Measurements from ENCODE around the gene NME3. TPM values are rescaled to one million over a fixed set of nuclear protein-coding genes. Genes with fewer than 3 reads are reported as not detected.

The NME3 gene
- polyA plus RNA-seq, 10 donors: 11.2 to 33.1 (median 17.3) TPM

DNA sequence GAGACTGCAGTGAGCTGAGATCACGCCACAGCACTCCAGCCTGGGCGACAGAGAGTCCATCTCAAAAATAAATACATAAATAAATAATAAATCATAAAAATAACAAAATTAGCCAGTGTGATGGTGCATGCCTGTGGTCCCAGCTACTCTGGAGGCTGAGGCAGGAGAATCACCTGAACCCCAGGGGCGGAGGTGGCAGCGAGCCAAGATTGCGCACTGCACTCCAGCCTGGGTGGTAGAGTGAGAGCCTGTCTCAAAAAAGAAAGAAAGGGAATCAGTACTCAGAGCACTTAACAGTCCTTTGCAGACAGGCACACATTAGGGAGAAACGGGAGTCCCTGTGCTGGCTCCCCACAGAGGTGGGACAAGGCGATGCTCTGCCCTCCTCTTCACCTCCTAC is 40.3 kb downstream of the NME3 start:
- no peak for DNase-seq

DNA sequence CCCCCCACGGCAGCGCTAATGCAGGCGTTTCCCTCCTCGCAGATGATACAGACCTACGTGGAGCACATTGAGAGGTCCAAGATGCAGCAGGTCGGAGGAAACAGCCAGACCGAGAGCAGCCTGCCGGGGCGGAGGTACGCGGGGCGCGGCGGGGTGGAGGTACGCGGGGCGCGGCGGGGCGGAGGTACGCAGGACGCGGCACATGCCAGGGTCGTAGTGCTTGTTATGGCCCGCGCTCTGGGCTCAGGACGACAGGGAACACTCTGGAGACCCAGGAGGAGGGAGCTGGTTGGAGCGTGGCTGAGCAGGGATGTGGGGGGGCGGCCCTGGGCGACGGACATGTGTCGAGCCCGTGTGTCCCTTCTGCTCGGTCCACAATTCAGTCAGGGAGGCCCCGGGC is 41.9 kb downstream of the NME3 start:
- no peak for DNase-seq

DNA sequence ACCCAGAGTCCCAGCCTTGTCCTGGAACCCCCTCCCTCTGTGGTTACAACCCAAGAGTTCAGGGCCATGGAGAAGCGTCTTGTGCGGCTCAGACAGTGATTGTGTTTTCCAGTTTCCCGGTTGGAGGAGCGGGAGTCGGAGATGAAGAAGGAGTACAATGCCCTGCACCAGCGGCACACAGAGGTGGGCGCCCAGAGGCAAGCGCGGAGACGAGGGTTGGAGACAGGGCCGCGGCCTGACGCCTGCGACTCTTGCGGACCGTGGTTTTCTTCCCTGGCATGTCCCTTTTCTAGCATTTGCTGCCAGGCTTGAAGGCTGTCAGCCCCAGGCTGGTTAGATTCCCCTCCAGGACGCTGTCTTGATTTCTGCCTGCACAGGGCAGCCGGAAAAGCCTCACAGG is 42.3 kb downstream of the NME3 start:
- DNase-seq: no peak

- no peak for DNase-seq
Measured at GRCh38 chr16:1727651-1728624, 43.4 kb downstream of the NME3 start.

DNA sequence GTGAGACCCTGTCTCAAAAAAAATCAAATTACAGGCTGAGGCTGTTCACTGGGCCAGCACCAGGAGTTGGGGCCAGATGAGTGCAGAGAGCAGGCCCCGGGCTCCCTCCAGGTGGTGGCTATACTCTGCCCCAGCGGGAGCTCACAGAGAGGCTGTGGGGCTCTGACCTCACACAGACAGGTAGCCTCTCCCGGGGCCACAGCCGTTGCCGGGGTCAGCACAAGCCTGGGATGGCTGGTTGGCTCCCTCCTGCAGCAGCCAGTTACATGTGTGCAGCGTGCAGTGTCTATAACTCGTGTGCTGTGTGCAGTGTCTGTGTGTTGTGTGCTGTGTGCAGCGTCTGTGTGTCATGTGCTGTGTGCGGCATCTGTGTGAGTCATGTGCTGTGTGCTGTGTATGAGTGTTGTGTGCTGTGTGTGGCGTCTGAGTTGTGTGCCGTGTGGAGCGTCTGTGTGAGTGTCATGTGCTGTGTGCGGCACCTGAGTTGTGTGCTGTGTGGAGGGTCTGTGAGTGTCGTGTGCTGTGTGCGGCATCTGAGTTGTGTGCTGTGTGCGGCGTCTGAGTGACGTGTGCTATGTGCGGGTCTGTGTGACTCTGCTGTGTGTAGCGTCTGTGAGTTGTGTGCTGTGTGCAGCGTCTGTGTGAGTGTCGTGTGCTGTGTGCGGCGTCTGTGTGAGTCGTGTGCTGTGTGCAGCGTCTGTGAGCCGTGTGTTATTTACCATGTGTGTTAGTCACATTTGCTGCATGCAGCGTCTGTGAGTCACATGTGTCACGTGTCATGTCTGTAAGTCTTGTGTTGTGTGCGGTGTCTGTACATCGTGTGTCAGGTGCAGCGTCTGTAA is 44.5 kb downstream of the NME3 start:
- no peak for DNase-seq

DNA sequence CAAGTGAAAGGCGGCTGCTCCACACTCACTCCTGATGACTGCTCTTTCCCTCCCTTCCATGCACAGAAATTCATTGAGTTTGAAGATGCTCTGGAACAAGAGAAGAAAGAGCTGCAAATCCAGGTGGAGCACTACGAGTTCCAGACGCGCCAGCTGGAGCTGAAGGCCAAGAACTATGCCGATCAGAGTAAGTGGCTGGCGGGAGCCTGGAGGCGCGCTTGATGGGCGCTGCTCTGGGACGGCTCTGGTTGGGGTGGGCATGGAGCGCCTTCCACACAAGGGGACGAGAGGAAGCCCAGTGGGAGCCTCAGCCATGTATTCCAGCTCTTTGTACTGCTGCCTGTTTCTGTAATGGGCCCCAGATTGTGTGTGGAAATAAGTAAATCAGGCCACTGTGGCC is 46.9 kb downstream of the NME3 start:
- DNase-seq: no peak

DNA sequence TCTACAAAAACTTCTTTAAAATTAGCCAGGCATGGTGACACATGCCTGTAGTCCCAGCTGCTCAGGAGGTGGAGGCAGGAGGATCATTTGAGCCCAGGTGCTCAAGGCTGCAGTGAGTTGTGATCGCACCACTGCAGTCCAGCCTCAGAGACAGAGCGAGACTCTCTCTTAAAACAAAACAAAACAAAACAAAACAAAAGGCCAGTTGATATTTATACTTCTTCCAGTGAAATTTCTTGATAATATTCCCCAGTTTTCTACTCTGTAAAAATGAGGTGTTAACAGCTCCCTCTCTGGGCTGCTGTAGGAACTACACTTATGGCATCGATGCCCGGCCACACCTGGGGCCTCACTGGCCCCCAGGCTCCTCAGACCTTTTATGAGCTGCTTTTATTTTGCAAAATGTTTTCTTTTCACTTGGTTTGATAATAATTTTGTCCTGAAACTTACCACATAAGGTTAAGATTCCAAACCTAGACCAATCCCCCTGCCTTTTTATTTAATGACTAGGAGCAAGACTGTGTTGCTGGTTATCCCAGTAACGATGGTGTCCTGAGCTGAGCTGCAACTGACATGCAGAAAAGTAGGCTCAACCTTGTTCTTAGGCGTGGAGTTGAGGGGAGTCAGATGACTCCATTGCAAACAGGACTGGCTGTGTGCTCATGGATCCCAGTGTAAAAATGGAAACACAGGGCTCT is 47.7 kb downstream of the NME3 start:
- peak in 2 of 3 donors; percentile 13 to 37 for DNase-seq

DNA sequence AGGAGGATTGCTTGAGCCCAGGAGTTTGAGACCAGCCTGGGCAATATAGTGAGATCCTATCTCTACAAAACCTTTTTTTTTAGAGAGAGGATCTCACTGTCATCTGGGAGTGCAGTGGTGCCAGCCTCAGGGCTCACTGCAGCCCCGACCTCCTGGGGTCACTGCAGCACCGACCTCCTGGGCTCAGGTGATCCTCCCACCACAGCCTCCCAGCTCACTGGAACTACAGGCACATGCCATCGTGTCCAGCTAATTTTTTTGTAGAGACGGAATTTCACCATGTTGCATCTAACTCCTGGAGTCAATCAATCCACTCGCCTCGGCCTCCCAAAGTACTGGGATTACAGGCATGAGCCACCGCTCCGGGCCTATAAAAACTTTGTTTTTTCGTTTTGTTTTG is 50.0 kb downstream of the NME3 start:
- no peak for DNase-seq

Other genes with a start within 250 kb of the NME3 start
- gene TMEM204, start 237.9 kb downstream of the NME3 start, polyA plus RNA-seq (ENCODE audit: insufficient read length in 10 of 10): 10 to 100 TPM; 10.3 to 21.1 (median 15.1) TPM
- 10 to 100 TPM in 7 of 10 donors, 1 to 10 TPM in 3; 9.6 to 15.8 (median 10.7) TPM for gene IFT140, start 159.5 kb downstream of the NME3 start, polyA plus RNA-seq (ENCODE audit: insufficient read length in 10 of 10)
- 10 to 100 TPM; 10.5 to 20.8 (median 14.9) TPM for gene CRAMP1, start 159.2 kb downstream of the NME3 start, polyA plus RNA-seq (ENCODE audit: insufficient read length in 10 of 10)
- gene JPT2, start 93.3 kb downstream of the NME3 start, polyA plus RNA-seq (ENCODE audit: insufficient read length in 10 of 10): 10 to 100 TPM; 31.0 to 53.6 (median 40.0) TPM
- 10 to 100 TPM; 26.7 to 62.9 (median 42.3) TPM for gene MAPK8IP3, start 65.3 kb downstream of the NME3 start, polyA plus RNA-seq (ENCODE audit: insufficient read length in 10 of 10)
- 1 to 10 TPM; 3.5 to 8.5 (median 5.5) TPM for gene EME2, start 1.3 kb upstream of the NME3 start, polyA plus RNA-seq (ENCODE audit: insufficient read length in 10 of 10)
- 10 to 100 TPM; 31.4 to 56.5 (median 38.5) TPM for gene MRPS34, start 1.6 kb upstream of the NME3 start, polyA plus RNA-seq (ENCODE audit: insufficient read length in 10 of 10)
- 10 to 100 TPM; 15.3 to 24.8 (median 22.5) TPM for gene SPSB3, start 11.0 kb upstream of the NME3 start, polyA plus RNA-seq (ENCODE audit: insufficient read length in 10 of 10)
- 10 to 100 TPM; 28.6 to 49.6 (median 35.7) TPM for gene NUBP2, start 11.4 kb upstream of the NME3 start, polyA plus RNA-seq (ENCODE audit: insufficient read length in 10 of 10)
- under 1 TPM in 9 of 10 donors, not detected in 1; 0.21 to 0.49 (median 0.26) TPM for gene IGFALS, start 22.2 kb upstream of the NME3 start, polyA plus RNA-seq (ENCODE audit: insufficient read length in 10 of 10)
- 10 to 100 TPM; 28.9 to 45.3 (median 35.9) TPM for gene HAGH, start 55.3 kb upstream of the NME3 start, polyA plus RNA-seq (ENCODE audit: insufficient read length in 10 of 10)
- 10 to 100 TPM; 14.5 to 25.5 (median 18.7) TPM for gene FAHD1, start 55.7 kb upstream of the NME3 start, polyA plus RNA-seq (ENCODE audit: insufficient read length in 10 of 10)
- gene MEIOB, start 100.6 kb upstream of the NME3 start, polyA plus RNA-seq (ENCODE audit: insufficient read length in 10 of 10): 1 to 10 TPM in 1 of 10 donors, under 1 TPM in 8, not detected in 1; 0.08 to 2.4 (median 0.50) TPM
- gene HS3ST6, start 146.9 kb upstream of the NME3 start, polyA plus RNA-seq (ENCODE audit: insufficient read length in 10 of 10): 1 to 10 TPM in 2 of 10 donors, not detected in 8; 1.6 to 4.3 TPM
- gene MSRB1, start 171.7 kb upstream of the NME3 start, polyA plus RNA-seq (ENCODE audit: insufficient read length in 10 of 10): 10 to 100 TPM; 17.6 to 40.8 (median 27.6) TPM
- gene RPL3L, start 183.1 kb upstream of the NME3 start, polyA plus RNA-seq (ENCODE audit: insufficient read length in 10 of 10): 10 to 100 TPM in 9 of 10 donors, 1 to 10 TPM in 1; 9.1 to 73.5 (median 46.2) TPM
- gene NDUFB10, start 188.0 kb upstream of the NME3 start, polyA plus RNA-seq (ENCODE audit: insufficient read length in 10 of 10): 100 to 1,000 TPM; 111 to 148 (median 127) TPM
- 1,000 to 10,000 TPM; 2,391 to 3,374 (median 3,214) TPM for gene RPS2, start 193.3 kb upstream of the NME3 start, polyA plus RNA-seq (ENCODE audit: insufficient read length in 10 of 10)
- not detected for gene RNF151, start 195.3 kb upstream of the NME3 start, polyA plus RNA-seq (ENCODE audit: insufficient read length in 10 of 10)
- gene TBL3, start 200.5 kb upstream of the NME3 start, polyA plus RNA-seq (ENCODE audit: insufficient read length in 10 of 10): 10 to 100 TPM; 18.7 to 35.0 (median 27.8) TPM
- gene NOXO1, start 209.9 kb upstream of the NME3 start, polyA plus RNA-seq (ENCODE audit: insufficient read length in 10 of 10): 1 to 10 TPM in 4 of 10 donors, under 1 TPM in 6; 0.18 to 1.5 (median 0.77) TPM
- gene GFER, start 212.7 kb upstream of the NME3 start, polyA plus RNA-seq (ENCODE audit: insufficient read length in 10 of 10): 10 to 100 TPM; 12.4 to 18.7 (median 15.5) TPM
- 1 to 10 TPM in 5 of 10 donors, under 1 TPM in 5; 0.46 to 2.1 (median 0.98) TPM for gene SYNGR3, start 218.4 kb upstream of the NME3 start, polyA plus RNA-seq (ENCODE audit: insufficient read length in 10 of 10)
- 10 to 100 TPM; 13.7 to 25.1 (median 18.8) TPM for gene ZNF598, start 238.3 kb upstream of the NME3 start, polyA plus RNA-seq (ENCODE audit: insufficient read length in 10 of 10)
- 1 to 10 TPM in 6 of 10 donors, under 1 TPM in 4; 0.59 to 4.1 (median 1.3) TPM for gene NPW, start 248.2 kb upstream of the NME3 start, polyA plus RNA-seq (ENCODE audit: insufficient read length in 10 of 10)